Stimulated activated CD8-positive, alpha-beta memory T cell treated with anti-CD3 and anti-CD28 coated beads, Interleukin-4, amount 100 ng/mL, for 24 hours (primary cell): ENCODE measurements around the gene UNC13D.
"Not testable (repeated sequence)": the region's sequence is repeated elsewhere in the genome, so short reads cannot be mapped to it uniquely, and the experiment has no call there.

Experiments used
- DNase-seq: peaks from one replicate; pipeline ENCODE4 v3.0.0-alpha.2; 2020; ENCODE audit warnings: low read depth

Gene UNC13D

GRCh38 chr17:75820094-75821080 lies 23.8 kb downstream of the UNC13D start:
- no peak for DNase-seq

- no peak for DNase-seq
Measured at GRCh38 chr17:75819678-75820077, 24.5 kb downstream of the UNC13D start.

GRCh38 chr17:75819116-75819515 lies 25.1 kb downstream of the UNC13D start:
- no peak for DNase-seq

- DNase-seq = no peak
Measured at GRCh38 chr17:75818326-75818885, 25.8 kb downstream of the UNC13D start.

- DNase-seq = no peak
Measured at GRCh38 chr17:75817571-75817970, 26.6 kb downstream of the UNC13D start.

GRCh38 chr17:75816693-75817092 lies 27.5 kb downstream of the UNC13D start:
- no peak for DNase-seq

- no peak for DNase-seq
Measured at GRCh38 chr17:75815399-75815798, 28.8 kb downstream of the UNC13D start.

- no peak for DNase-seq
Measured at GRCh38 chr17:75814900-75815373, 29.3 kb downstream of the UNC13D start.

- no peak for DNase-seq
Measured at GRCh38 chr17:75814021-75814395, 30.2 kb downstream of the UNC13D start.

GRCh38 chr17:75813081-75814020 lies 30.9 kb downstream of the UNC13D start:
- DNase-seq = no peak

- no peak for DNase-seq
Measured at GRCh38 chr17:75812096-75813013, 31.8 kb downstream of the UNC13D start.

GRCh38 chr17:75811174-75811573 lies 33.0 kb downstream of the UNC13D start:
- DNase-seq = no peak

- DNase-seq = not testable (repeated sequence)
Measured at GRCh38 chr17:75810756-75811155, 33.4 kb downstream of the UNC13D start.

- no peak for DNase-seq
Measured at GRCh38 chr17:75810216-75810615, 34.0 kb downstream of the UNC13D start.

GRCh38 chr17:75809631-75810111 lies 34.5 kb downstream of the UNC13D start:
- DNase-seq = no peak

GRCh38 chr17:75808905-75809621 lies 35.1 kb downstream of the UNC13D start:
- DNase-seq = no peak

- DNase-seq = no peak
Measured at GRCh38 chr17:75808549-75808904, 35.7 kb downstream of the UNC13D start.

GRCh38 chr17:75807861-75808260 lies 36.3 kb downstream of the UNC13D start:
- no peak for DNase-seq

- DNase-seq = no peak
Measured at GRCh38 chr17:75806822-75807500, 37.2 kb downstream of the UNC13D start.

GRCh38 chr17:75803883-75804282 lies 40.3 kb downstream of the UNC13D start:
- no peak for DNase-seq
